Measurements from ENCODE around the gene GON4L. TPM values are rescaled to one million over a fixed set of nuclear protein-coding genes. Genes with fewer than 3 reads are reported as not detected.

The GON4L gene
- total RNA-seq, 1 experiment from 2014 or later: 53.4 TPM

DNA sequence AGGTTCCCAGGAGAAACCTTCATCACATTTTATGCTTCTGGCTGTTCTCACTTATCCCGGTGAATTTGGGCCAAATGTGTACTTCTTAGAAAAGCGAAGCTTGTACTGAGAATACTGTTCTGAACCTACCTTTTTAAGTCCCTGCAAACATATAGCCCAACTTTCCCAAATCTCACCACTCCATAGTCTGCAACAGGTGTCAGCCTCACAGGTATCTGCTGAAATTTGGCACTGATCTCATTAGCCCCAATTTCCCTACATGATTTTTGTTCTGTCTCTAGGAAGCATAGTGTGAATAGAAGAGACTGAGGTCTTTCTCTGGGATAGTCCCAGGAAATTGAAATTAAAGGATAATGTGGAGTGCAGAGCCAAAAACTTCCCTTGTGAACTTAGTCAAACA, 42.7 kb upstream of the GON4L start:
- no peak overlapping the region for H3K4me3 Mint-ChIP-seq

More for the DNA sequence above, 42.7 kb upstream of the GON4L start:
- Histone ChIP-seq H3K79me1 (ENCODE audit: insufficient read depth, low read depth, low read length, poor library complexity, severe bottlenecking) (no peaks in the 10 kb centered on the region), H3K14ac (ENCODE audit: insufficient read depth, low read length) (no peak overlapping the region), H3K79me2 (ENCODE audit: insufficient read depth, low read length) (no peaks in the 10 kb centered on the region), H3K27ac (ENCODE audit: insufficient read length, low read depth, low read length) (no peak overlapping the region), H3K23me2 (ENCODE audit: insufficient read length, low read depth, low read length, poor library complexity, severe bottlenecking) (no peaks in the 10 kb centered on the region), H4K91ac (ENCODE audit: insufficient read length, low read depth, low read length) (no peak overlapping the region), H3K9ac (ENCODE audit: extremely low read depth, insufficient read length, low read length) (no peak overlapping the region), H2BK120ac (ENCODE audit: low read depth, low read length, poor library complexity, severe bottlenecking) (no peak overlapping the region), H4K5ac (ENCODE audit: insufficient read length, low read depth, low read length) (no peak overlapping the region), H3K23ac (ENCODE audit: insufficient read length, low read depth, low read length) (no peak overlapping the region), H3K4me1 (ENCODE audit: insufficient read depth, low read length) (no peaks in the 10 kb centered on the region), H4K20me1 (ENCODE audit: control insufficient read depth, insufficient read depth, insufficient read length) (no peaks in the 10 kb centered on the region), H4K8ac (replicated peaks; ENCODE audit: insufficient read length, low read depth, low read length) (no peak overlapping the region), H3K56ac (ENCODE audit: insufficient read length, low read depth, low read length) (no peak overlapping the region), H3K18ac (ENCODE audit: insufficient read length, low read depth, low read length) (no peak overlapping the region), H2BK15ac (ENCODE audit: low read depth, low read length) (no peak overlapping the region), H3K4ac (ENCODE audit: low read depth, low read length) (no peak overlapping the region), H3T11ph (ENCODE audit: low read length) (no peak overlapping the region), H2BK20ac (ENCODE audit: low read depth, low read length, poor library complexity, severe bottlenecking) (no peak overlapping the region), H3K4me2 (ENCODE audit: insufficient read depth, insufficient read length, low read length) (no peak overlapping the region), H2AK5ac (ENCODE audit: insufficient read length, low read length) (no peak overlapping the region), H3K27me3 (ENCODE audit: insufficient read depth, low read length) (no peaks in the 10 kb centered on the region), H2BK12ac (ENCODE audit: insufficient read length, low read depth, low read length) (no peak overlapping the region), H2AFZ (ENCODE audit: low read length) (no peak overlapping the region), H3K9me3 (ENCODE audit: control insufficient read depth, low read depth, low read length) (no peaks in the 10 kb centered on the region), H2BK5ac (ENCODE audit: insufficient read length, low read length) (no peak overlapping the region)
- Mint-ChIP-seq H3K36me3 (ENCODE audit: insufficient read depth in 1 of 3, low read depth in 3 of 3) (peaks cover 27 to 60% (median 59%) of the 10 kb centered on the region in 3 experiments; a peak in 6 of 7 replicates), H3K27me3 (ENCODE audit: low read depth) (no peaks in the 10 kb centered on the region), H3K4me1 (no peaks in the 10 kb centered on the region), H3K27ac (no peak overlapping the region), H3K9me3 (no peaks in the 10 kb centered on the region)
- no CpG with 5 or more reads among the region's 2 CpGs for WGBS (ENCODE audit: extremely low coverage, insufficient read length, low lambda C conversion rate)
- TF ChIP-seq, protein P1, sequence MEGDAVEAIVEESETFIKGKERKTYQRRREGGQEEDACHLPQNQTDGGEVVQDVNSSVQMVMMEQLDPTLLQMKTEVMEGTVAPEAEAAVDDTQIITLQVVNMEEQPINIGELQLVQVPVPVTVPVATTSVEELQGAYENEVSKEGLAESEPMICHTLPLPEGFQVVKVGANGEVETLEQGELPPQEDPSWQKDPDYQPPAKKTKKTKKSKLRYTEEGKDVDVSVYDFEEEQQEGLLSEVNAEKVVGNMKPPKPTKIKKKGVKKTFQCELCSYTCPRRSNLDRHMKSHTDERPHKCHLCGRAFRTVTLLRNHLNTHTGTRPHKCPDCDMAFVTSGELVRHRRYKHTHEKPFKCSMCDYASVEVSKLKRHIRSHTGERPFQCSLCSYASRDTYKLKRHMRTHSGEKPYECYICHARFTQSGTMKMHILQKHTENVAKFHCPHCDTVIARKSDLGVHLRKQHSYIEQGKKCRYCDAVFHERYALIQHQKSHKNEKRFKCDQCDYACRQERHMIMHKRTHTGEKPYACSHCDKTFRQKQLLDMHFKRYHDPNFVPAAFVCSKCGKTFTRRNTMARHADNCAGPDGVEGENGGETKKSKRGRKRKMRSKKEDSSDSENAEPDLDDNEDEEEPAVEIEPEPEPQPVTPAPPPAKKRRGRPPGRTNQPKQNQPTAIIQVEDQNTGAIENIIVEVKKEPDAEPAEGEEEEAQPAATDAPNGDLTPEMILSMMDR (conservative IDR thresholded peaks at IDR 0.05): no peak
- no peak for DNase-seq
